ENCODE data around the gene TMEM100.
"Not testable (repeated sequence)": the region's sequence is repeated elsewhere in the genome, so short reads cannot be mapped to it uniquely, and the experiment has no call there.

The TMEM100 gene

DNA sequence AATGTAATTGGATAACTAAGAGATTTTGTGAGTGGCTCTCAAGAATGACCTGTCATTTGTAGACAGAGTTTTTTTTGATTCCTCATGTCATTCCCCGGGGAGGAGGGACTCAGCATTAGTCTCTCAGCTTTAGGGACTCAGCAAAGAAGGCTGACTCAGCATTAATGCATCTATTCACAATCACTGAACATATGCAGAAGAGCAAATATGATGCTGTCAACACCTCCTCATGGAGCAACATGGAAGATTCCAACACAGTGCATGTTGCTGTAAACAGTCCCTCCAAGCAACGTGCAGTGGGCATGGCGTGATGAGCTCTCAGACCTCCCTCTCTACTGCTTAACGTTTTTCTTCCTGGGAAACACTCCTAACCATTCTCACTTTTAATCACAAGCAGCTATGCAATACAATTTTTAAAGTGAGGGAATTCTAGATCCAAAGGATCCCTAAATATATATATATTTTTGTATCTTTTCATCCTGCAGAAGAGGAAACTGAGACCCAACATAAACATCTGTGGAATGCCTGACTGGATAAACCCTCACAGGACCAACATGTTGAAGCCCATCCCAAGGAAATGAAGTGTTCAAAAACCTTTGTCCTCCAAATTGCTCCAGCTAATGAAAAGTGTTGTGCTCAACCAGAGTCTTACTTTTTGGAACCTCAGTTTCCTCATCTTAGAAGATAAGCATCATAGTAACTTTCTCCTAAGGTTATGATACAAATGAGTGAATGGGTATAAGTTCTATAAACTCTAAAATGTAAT, 38.9 kb downstream of the TMEM100 start:
- DNase-seq = no peak

GRCh38 chr17:55681342-55681700, 41.3 kb downstream of the TMEM100 start:
- DNase-seq = no peak

- no peak for DNase-seq
Observed at GRCh38 chr17:55680686-55681341, 41.9 kb downstream of the TMEM100 start.

- no peak for DNase-seq
Observed at GRCh38 chr17:55677446-55677845, 45.2 kb downstream of the TMEM100 start.

- DNase-seq = no peak
Observed at GRCh38 chr17:55676274-55676673, 46.4 kb downstream of the TMEM100 start.

DNA sequence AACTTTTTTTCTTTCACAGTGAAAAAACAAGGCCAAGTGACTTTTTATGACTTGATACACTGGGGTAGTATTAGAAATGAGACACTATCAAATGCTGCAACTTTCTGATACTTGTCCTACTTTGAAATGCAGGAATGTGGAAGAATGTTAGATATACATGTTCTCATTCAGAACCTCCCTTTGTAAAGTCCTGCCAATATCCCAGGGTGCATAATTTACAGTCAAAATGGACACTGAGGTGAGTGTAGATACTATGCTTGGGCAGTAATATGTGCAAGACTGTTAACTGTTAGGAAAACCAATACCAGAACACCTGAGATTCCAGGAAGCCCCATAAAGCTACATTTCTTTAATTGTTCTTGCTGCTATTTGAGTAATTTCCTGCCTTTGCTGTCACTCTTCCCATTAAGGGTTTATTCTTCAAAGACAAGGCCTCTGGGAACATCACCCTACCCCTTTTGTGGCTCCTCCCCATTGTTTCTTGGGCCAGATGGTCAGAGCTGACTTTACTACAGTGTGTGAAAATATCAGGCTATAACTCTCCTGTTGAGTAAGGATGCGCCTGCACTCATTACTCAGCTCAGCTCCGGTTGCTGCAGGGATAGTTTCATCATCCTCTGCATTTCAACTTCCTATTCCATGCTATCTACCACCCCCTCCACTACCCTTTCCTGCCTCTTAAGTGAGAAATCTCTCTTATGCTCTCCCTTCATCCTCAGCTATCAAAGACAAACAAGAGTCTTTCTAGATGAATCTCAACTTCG, 48.7 kb downstream of the TMEM100 start:
- no peak for DNase-seq

- DNase-seq = no peak
Observed at GRCh38 chr17:55672585-55673501, 49.8 kb downstream of the TMEM100 start.

GRCh38 chr17:55672010-55672409, 50.7 kb downstream of the TMEM100 start:
- DNase-seq = not testable (repeated sequence)
